Erythroblast (primary cell): ENCODE data around the gene DIAPH3.

Experiments
- GATA1 ChIP-seq: IDR thresholded peaks from 2 replicates; pipeline ENCODE4 v1.6.1; 2011; ENCODE audit warnings: low read depth, mild to moderate bottlenecking, control low read depth, low read length, moderate library complexity
- POLR2A ChIP-seq: IDR thresholded peaks from 2 replicates; pipeline ENCODE4 v1.6.1; 2011; ENCODE audit warnings: mild to moderate bottlenecking, low read length

- no peak for TF ChIP-seq POLR2A
- TF ChIP-seq GATA1: no peak
These were observed 186.9 kb downstream of the DIAPH3 start for GRCh38 chr13:59976856-59977255.
